WTC11 (cell line): ENCODE measurements around the gene TSPAN31. TPM values are rescaled to one million over a fixed set of nuclear protein-coding genes. Genes with fewer than 3 reads are reported as not detected.
"Not testable (repeated sequence)": the region's sequence is repeated elsewhere in the genome, so short reads cannot be mapped to it uniquely, and the experiment has no call there.

Source experiments
- ATAC-seq: fragments of 200-7000 bp; cut with Tn5 transposase; 2 replicates; pipeline ENCODE4 v1.10.0; 2021; ENCODE audit warnings: mild to moderate bottlenecking, moderate library complexity
- CTCF ChIA-PET: fragments of 300-600 bp; sonication (Branson Sonifier 250); formaldehyde crosslinking; loops from one replicate; lab custom pipeline; 2021; ENCODE audit warnings: antibody characterized with exemption; lab: Charles Lee
- POLR2A ChIA-PET: fragments of 350-600 bp; sonication (Branson Sonifier 250); formaldehyde crosslinking; loops from one replicate; lab custom pipeline; 2021; ENCODE audit warnings: antibody characterized with exemption; lab: Charles Lee
- DNase-seq: peaks from one replicate; pipeline ENCODE4 v3.0.0; 2021; ENCODE audit warnings: low spot score
- H3K27ac Mint-ChIP-seq: 2 replicates; pipeline ENCODE4 v1.8.0; 2021; ENCODE audit warnings: mixed read lengths
- H3K27me3 Mint-ChIP-seq: 2 replicates; pipeline ENCODE4 v1.8.0; 2021; ENCODE audit warnings: low read depth, mild to moderate bottlenecking, moderate library complexity, mixed read lengths
- H3K36me3 Mint-ChIP-seq: 2 replicates; pipeline ENCODE4 v1.8.0; 2021; ENCODE audit warnings: mixed read lengths
- H3K4me1 Mint-ChIP-seq: 2 replicates; pipeline ENCODE4 v1.8.0; 2022; ENCODE audit warnings: mixed read lengths
- H3K4me3 Mint-ChIP-seq: 2 replicates; pipeline ENCODE4 v1.8.0; 2021; ENCODE audit warnings: mild to moderate bottlenecking, moderate library complexity, mixed read lengths
- H3K9me3 Mint-ChIP-seq: 2 replicates; pipeline ENCODE4 v1.8.0; 2021; ENCODE audit warnings: mixed read lengths
- CBFB ChIP-seq: sonication (generic); formaldehyde crosslinking; IDR thresholded peaks from 2 replicates; pipeline ENCODE4 v1.8.1; 2022; ENCODE audit warnings: mild to moderate bottlenecking, low read depth, missing genetic modification reagents
- ELF4 ChIP-seq: sonication (generic); formaldehyde crosslinking; IDR thresholded peaks from 2 replicates; pipeline ENCODE4 v1.8.1; 2022; ENCODE audit warnings: low read depth, mild to moderate bottlenecking, moderate library complexity, missing genetic modification reagents
- ERG ChIP-seq: fragments of 250-450 bp; sonication (Bioruptor Pico); IDR thresholded peaks from 2 replicates; pipeline ENCODE4 v1.8.0; 2021; ENCODE audit warnings: mild to moderate bottlenecking
- ESRRA ChIP-seq: sonication (generic); formaldehyde crosslinking; IDR thresholded peaks from 2 replicates; pipeline ENCODE4 v1.8.1; 2022; ENCODE audit warnings: mild to moderate bottlenecking, missing genetic modification reagents, borderline replicate concordance
- FOXP1 ChIP-seq: sonication (generic); formaldehyde crosslinking; IDR thresholded peaks from 2 replicates; pipeline ENCODE4 v1.8.0; 2022; ENCODE audit warnings: missing genetic modification reagents, mild to moderate bottlenecking, moderate library complexity, borderline replicate concordance
- GTF2I ChIP-seq: fragments of 250-450 bp; sonication (Bioruptor Pico); conservative IDR thresholded peaks from 2 replicates; pipeline ENCODE4 v1.4.0; 2021; ENCODE audit warnings: mild to moderate bottlenecking
- JAZF1 ChIP-seq: fragments of 250-450 bp; sonication (Bioruptor Pico); IDR thresholded peaks from 2 replicates; pipeline ENCODE4 v1.9.0; 2021; ENCODE audit warnings: moderate library complexity, mild to moderate bottlenecking, inconsistent platforms
- JUN ChIP-seq: sonication (generic); formaldehyde crosslinking; IDR thresholded peaks from 2 replicates; pipeline ENCODE4 v1.8.0; 2023; ENCODE audit warnings: mild to moderate bottlenecking, missing genetic modification reagents
- NFYB ChIP-seq: sonication (generic); formaldehyde crosslinking; conservative IDR thresholded peaks from 2 replicates; pipeline ENCODE4 v1.8.0; 2022; ENCODE audit warnings: low read depth, missing genetic modification reagents
- NR1H2 ChIP-seq: sonication (generic); formaldehyde crosslinking; IDR thresholded peaks from 2 replicates; pipeline ENCODE4 v1.9.0; 2021; ENCODE audit warnings: mild to moderate bottlenecking, moderate library complexity, missing genetic modification reagents
- OVOL2 ChIP-seq: fragments of 250-450 bp; sonication (Bioruptor Pico); IDR thresholded peaks from 2 replicates; pipeline ENCODE4 v1.9.0; 2021; ENCODE audit warnings: mild to moderate bottlenecking, borderline replicate concordance
- RELA ChIP-seq: sonication (generic); formaldehyde crosslinking; IDR thresholded peaks from 2 replicates; pipeline ENCODE4 v1.8.1; 2022; ENCODE audit warnings: missing genetic modification reagents, mild to moderate bottlenecking, borderline replicate concordance
- ZMAT4 ChIP-seq: fragments of 250-450 bp; sonication (Bioruptor Pico); IDR thresholded peaks from 2 replicates; pipeline ENCODE4 v1.9.0; 2021; ENCODE audit warnings: mild to moderate bottlenecking
- ZNF121 ChIP-seq: sonication (generic); formaldehyde crosslinking; IDR thresholded peaks from 2 replicates; pipeline ENCODE4 v1.8.0; 2023; ENCODE audit warnings: missing genetic modification reagents
- ZNF532 ChIP-seq: fragments of 250-450 bp; sonication (Bioruptor Pico); IDR thresholded peaks from 2 replicates; pipeline ENCODE4 v1.9.0; 2021; ENCODE audit warnings: mild to moderate bottlenecking, borderline replicate concordance
- ZNF671 ChIP-seq: fragments of 250-450 bp; sonication (Bioruptor Pico); IDR thresholded peaks from 2 replicates; pipeline ENCODE4 v1.8.0; 2021; ENCODE audit warnings: mild to moderate bottlenecking
- total RNA-seq: library from RNA; stranded (reverse); gene quantifications from 3 replicates; pipeline ENCODE4 v1.2.3, GENCODE V29; 2021

The TSPAN31 gene
- total RNA-seq, 1 experiment from 2014 or later, result 9.9 TPM

- no peak overlapping the region for H3K4me3 Mint-ChIP-seq
- ChIA-PET CTCF (interaction anchor here (1.2 to 2.4 kb wide), 3 partner anchors 16 to 88 kb away, joined by 3 to 6 read pairs (median 4); partner anchors contain the start of gene B4GALNT1), POLR2A (no interaction called here)
- H3K27ac Mint-ChIP-seq, result no peak overlapping the region
- peaks cover 33% of the 10 kb centered on the region for H3K27me3 Mint-ChIP-seq
- TF ChIP-seq OVOL2 (no peak), CBFB (CRISPR knock-in tag) (no peak)
- DNase-seq (no peak), ATAC-seq (no peak)
- peaks cover 16% of the 10 kb centered on the region for H3K36me3 Mint-ChIP-seq
- peaks cover 2% of the 10 kb centered on the region; the same call in 1 of the 2 replicates for H3K4me1 Mint-ChIP-seq
- no peaks in the 10 kb centered on the region for H3K9me3 Mint-ChIP-seq
Observed at GRCh38 chr12:57720606-57721595, 23.9 kb upstream of the TSPAN31 start.

GRCh38 chr12:57721846-57722608 is 22.8 kb upstream of the TSPAN31 start:
- H3K4me3 Mint-ChIP-seq, DNase-seq, H3K4me1 Mint-ChIP-seq, H3K27ac Mint-ChIP-seq, ATAC-seq, H3K9me3 Mint-ChIP-seq: not testable (repeated sequence)
- CTCF ChIA-PET, result interaction anchor here (0.9 to 5.8 kb wide), 5 partner anchors 14 to 139 kb away, joined by 3 to 146 read pairs (median 5); partner anchors contain the start of genes AGAP2 and B4GALNT1
- POLR2A ChIA-PET, result interaction anchor here (0.8 kb wide), 1 partner anchor 14 kb away, joined by 3 read pairs; no protein-coding TSS in a partner anchor
- H3K36me3 Mint-ChIP-seq, result peaks cover 16% of the 10 kb centered on the region
- peaks cover 44% of the 10 kb centered on the region for H3K27me3 Mint-ChIP-seq

- Mint-ChIP-seq H3K4me3 (no peak overlapping the region), H3K9me3 (no peaks in the 10 kb centered on the region)
- POLR2A ChIA-PET, result interaction anchor here (0.8 kb wide), 1 partner anchor 13 kb away, joined by 3 read pairs; no protein-coding TSS in a partner anchor
Observed at GRCh38 chr12:57722716-57723629, 21.9 kb upstream of the TSPAN31 start.

More at GRCh38 chr12:57722716-57723629, 21.9 kb upstream of the TSPAN31 start:
- DNase-seq (no peak), ATAC-seq (no peak)
- Mint-ChIP-seq H3K4me1 (peaks cover 15% of the 10 kb centered on the region), H3K36me3 (peaks cover 14% of the 10 kb centered on the region), H3K27ac (no peak overlapping the region), H3K27me3 (peaks cover 54% of the 10 kb centered on the region)
- CTCF ChIA-PET, result interaction anchor here (0.6 to 5.8 kb wide), 6 partner anchors 13 to 139 kb away, joined by 3 to 146 read pairs (median 4); partner anchors contain the start of genes AGAP2, B4GALNT1 and OS9
- TF ChIP-seq RELA (CRISPR knock-in tag) (no peak), NFYB (no peak), ZMAT4 (CRISPR knock-in tag) (no peak), ESRRA (CRISPR knock-in tag) (no peak), JAZF1 (CRISPR knock-in tag) (no peak), CBFB (CRISPR knock-in tag) (no peak), GTF2I (CRISPR knock-in tag) (no peak), ZNF532 (no peak), ZNF671 (no peak), ELF4 (CRISPR knock-in tag) (no peak), NR1H2 (CRISPR knock-in tag) (no peak), ERG (CRISPR knock-in tag) (no peak), JUN (CRISPR knock-in tag) (no peak), ZNF121 (CRISPR knock-in tag) (no peak), FOXP1 (no peak)
